ENCODE measurements around the gene VWA3A. TPM values are rescaled to one million over a fixed set of nuclear protein-coding genes. Genes with fewer than 3 reads are reported as not detected.
"Not testable (repeated sequence)": the region's sequence is repeated elsewhere in the genome, so short reads cannot be mapped to it uniquely, and the experiment has no call there.

The VWA3A gene
- total RNA-seq: under 1 TPM in 2 of 3 donors, not detected in 1; 0.08 to 0.10 TPM

- Mint-ChIP-seq H3K4me1 (ENCODE audit: low read depth) (no peaks in the 10 kb centered on the region), H3K9me3 (no peaks in the 10 kb centered on the region), H3K36me3 (ENCODE audit: insufficient read depth) (peaks cover 3% of the 10 kb centered on the region), H3K4me3 (no peak within 1 kb of the TSS), H3K27me3 (ENCODE audit: low read depth) (peaks cover 5% of the 10 kb centered on the region)
- ATAC-seq (no peak), DNase-seq (no peak)
These were observed at the start of gene VWA3A for GRCh38 chr16:22092143-22092933. Gene VWA3A, plus strand, starts transcription at chr16:22092541. Its CDS starts 97 bp downstream, at chr16:22092638.

- not testable (repeated sequence) for H3K4me1 Mint-ChIP-seq (ENCODE audit: low read depth); DNase-seq; H3K27me3 Mint-ChIP-seq (ENCODE audit: low read depth); H3K4me3 Mint-ChIP-seq; H3K9me3 Mint-ChIP-seq; ATAC-seq; H3K36me3 Mint-ChIP-seq (ENCODE audit: insufficient read depth)
These were observed 48.5 kb upstream of the VWA3A start for GRCh38 chr16:22043882-22044281.

GRCh38 chr16:22045888-22046287, 46.5 kb upstream of the VWA3A start:
- DNase-seq; H3K4me1 Mint-ChIP-seq (ENCODE audit: low read depth); H3K36me3 Mint-ChIP-seq (ENCODE audit: insufficient read depth); H3K4me3 Mint-ChIP-seq; H3K9me3 Mint-ChIP-seq; H3K27me3 Mint-ChIP-seq (ENCODE audit: low read depth); ATAC-seq: not testable (repeated sequence)

GRCh38 chr16:22050963-22051362, 41.4 kb upstream of the VWA3A start:
- H3K4me3 Mint-ChIP-seq: no peak overlapping the region
- no peaks in the 10 kb centered on the region for H3K27me3 Mint-ChIP-seq (ENCODE audit: low read depth)
- H3K9me3 Mint-ChIP-seq: no peaks in the 10 kb centered on the region
- no peak for ATAC-seq
- H3K36me3 Mint-ChIP-seq (ENCODE audit: insufficient read depth): peaks cover 6% of the 10 kb centered on the region
- no peak for DNase-seq
- peaks cover 23% of the 10 kb centered on the region for H3K4me1 Mint-ChIP-seq (ENCODE audit: low read depth)

GRCh38 chr16:22052980-22053379, 39.4 kb upstream of the VWA3A start:
- Mint-ChIP-seq H3K9me3 (no peaks in the 10 kb centered on the region), H3K27me3 (ENCODE audit: low read depth) (no peaks in the 10 kb centered on the region), H3K4me1 (ENCODE audit: low read depth) (peaks cover 25% of the 10 kb centered on the region), H3K36me3 (ENCODE audit: insufficient read depth) (peaks cover 7% of the 10 kb centered on the region), H3K4me3 (no peak overlapping the region)
- ATAC-seq (no peak), DNase-seq (no peak)

GRCh38 chr16:22053921-22054341, 38.4 kb upstream of the VWA3A start:
- DNase-seq: no peak
- Mint-ChIP-seq H3K4me3 (no peak overlapping the region), H3K27me3 (ENCODE audit: low read depth) (no peaks in the 10 kb centered on the region), H3K4me1 (ENCODE audit: low read depth) (peaks cover 31% of the 10 kb centered on the region), H3K36me3 (ENCODE audit: insufficient read depth) (peaks cover 11% of the 10 kb centered on the region), H3K9me3 (no peaks in the 10 kb centered on the region)
- ATAC-seq: peak; percentile 27 to 50

GRCh38 chr16:22054847-22055590, 37.3 kb upstream of the VWA3A start:
- Mint-ChIP-seq H3K9me3 (no peaks in the 10 kb centered on the region), H3K27me3 (ENCODE audit: low read depth) (no peaks in the 10 kb centered on the region), H3K36me3 (ENCODE audit: insufficient read depth) (peaks cover 11% of the 10 kb centered on the region), H3K4me1 (ENCODE audit: low read depth) (peaks cover 38% of the 10 kb centered on the region), H3K4me3 (no peak overlapping the region)
- DNase-seq (no peak), ATAC-seq (no peak)

- Mint-ChIP-seq H3K9me3 (no peaks in the 10 kb centered on the region), H3K4me3 (no peak overlapping the region), H3K27me3 (ENCODE audit: low read depth) (no peaks in the 10 kb centered on the region), H3K4me1 (ENCODE audit: low read depth) (peaks cover 38% of the 10 kb centered on the region), H3K36me3 (ENCODE audit: insufficient read depth) (peaks cover 11% of the 10 kb centered on the region)
- DNase-seq: no peak
- ATAC-seq: no peak
These were observed 36.5 kb upstream of the VWA3A start for GRCh38 chr16:22055881-22056280.

- H3K9me3 Mint-ChIP-seq: peaks cover 11% of the 10 kb centered on the region
- DNase-seq (no peak), ATAC-seq (no peak)
- H3K27me3 Mint-ChIP-seq (ENCODE audit: low read depth): no peaks in the 10 kb centered on the region
- H3K36me3 Mint-ChIP-seq (ENCODE audit: insufficient read depth): peaks cover 16% of the 10 kb centered on the region
- H3K4me1 Mint-ChIP-seq (ENCODE audit: low read depth): peaks cover 9% of the 10 kb centered on the region
- H3K4me3 Mint-ChIP-seq: no peak overlapping the region
These were observed 28.4 kb upstream of the VWA3A start for GRCh38 chr16:22063888-22064467.

- ATAC-seq: no peak
- Mint-ChIP-seq H3K4me1 (ENCODE audit: low read depth) (peaks cover 2% of the 10 kb centered on the region), H3K36me3 (ENCODE audit: insufficient read depth) (peaks cover 16% of the 10 kb centered on the region), H3K27me3 (ENCODE audit: low read depth) (no peaks in the 10 kb centered on the region), H3K9me3 (peaks cover 11% of the 10 kb centered on the region), H3K4me3 (no peak overlapping the region)
- no peak for DNase-seq
These were observed 27.1 kb upstream of the VWA3A start for GRCh38 chr16:22065252-22065651.

GRCh38 chr16:22070361-22071330, 21.7 kb upstream of the VWA3A start:
- Mint-ChIP-seq H3K27me3 (ENCODE audit: low read depth) (no peaks in the 10 kb centered on the region), H3K36me3 (ENCODE audit: insufficient read depth) (peaks cover 8% of the 10 kb centered on the region), H3K4me1 (ENCODE audit: low read depth) (peaks cover 2% of the 10 kb centered on the region), H3K4me3 (no peak overlapping the region), H3K9me3 (peaks cover 7% of the 10 kb centered on the region)
- DNase-seq (no peak), ATAC-seq (no peak)

- Mint-ChIP-seq H3K36me3 (ENCODE audit: insufficient read depth) (peaks cover 6% of the 10 kb centered on the region), H3K4me1 (ENCODE audit: low read depth) (peaks cover 2% of the 10 kb centered on the region), H3K9me3 (peaks cover 7% of the 10 kb centered on the region), H3K27me3 (ENCODE audit: low read depth) (no peaks in the 10 kb centered on the region), H3K4me3 (no peak overlapping the region)
- DNase-seq (no peak), ATAC-seq (no peak)
These were observed 20.9 kb upstream of the VWA3A start for GRCh38 chr16:22071331-22071910.

GRCh38 chr16:22073350-22073749, 19.0 kb upstream of the VWA3A start:
- DNase-seq (no peak), ATAC-seq (no peak)
- peaks cover 2% of the 10 kb centered on the region for H3K4me1 Mint-ChIP-seq (ENCODE audit: low read depth)
- H3K36me3 Mint-ChIP-seq (ENCODE audit: insufficient read depth): peaks cover 2% of the 10 kb centered on the region
- H3K4me3 Mint-ChIP-seq: no peak overlapping the region
- H3K9me3 Mint-ChIP-seq: no peaks in the 10 kb centered on the region
- H3K27me3 Mint-ChIP-seq (ENCODE audit: low read depth): no peaks in the 10 kb centered on the region

All from activated T-cell treated with anti-CD3 and anti-CD28 coated beads, Interleukin-2, amount 50 U/mL, for 4 hours (primary cell).